GM12878 (cell line): ENCODE data around the gene SPCS3. TPM values are rescaled to one million over a fixed set of nuclear protein-coding genes. Genes with fewer than 3 reads are reported as not detected.

ENCODE experiments used
- ATAC-seq: fragments of 200-7000 bp; cut with Tn5 transposase; 3 replicates; pipeline ENCODE4 v1.9.1; 2020; ENCODE audit warnings: mild to moderate bottlenecking, moderate library complexity
- BruUV-seq: library from RNA; stranded (reverse); fragments of 400-500 nt; replicated peaks from 2 replicates; lab custom pipeline; 2021; lab: Mats Ljungman, UMichigan
- CTCF ChIA-PET: fragments of 300-600 bp; sonication (Branson Sonifier 250); formaldehyde crosslinking; extraction: SDS; loops from one replicate; lab custom pipeline; 2021; ENCODE audit warnings: inconsistent platforms; lab: Yijun Ruan, JAX
- POLR2A ChIA-PET: fragments of 350-600 bp; formaldehyde crosslinking; extraction: SDS; loops from one replicate; lab custom pipeline; 2021; ENCODE audit warnings: inconsistent platforms; lab: Charles Lee
- RAD21 ChIA-PET: fragments of 300-600 bp; sonication (Branson Sonifier 250); formaldehyde crosslinking; loops from one replicate; lab custom pipeline; 2023; ENCODE audit warnings: antibody characterized with exemption; ENCODE audit not compliant: unreplicated experiment; lab: Charles Lee
- SMC1A ChIA-PET: fragments of 300-600 bp; sonication (Branson Sonifier 250); formaldehyde crosslinking; loops from one replicate; lab custom pipeline; 2023; ENCODE audit not compliant: unreplicated experiment, uncharacterized antibody; lab: Charles Lee
- DNase-seq: peaks from one replicate; pipeline ENCODE4 v3.0.0-alpha.2; 2011; ENCODE audit warnings: low read depth, low spot score
- FAIRE-seq: peaks from 3 replicates; lab custom pipeline; 2011; peaks lifted over from hg19 to GRCh38; lab: Jason Lieb, UNC
- H2AFZ ChIP-seq: 2 replicates; pipeline ENCODE4 v1.6.0; 2011; ENCODE audit warnings: low read depth, low read length, control low read depth; ENCODE audit not compliant: control insufficient read depth
- H3K27ac ChIP-seq: 2 replicates; pipeline ENCODE4 v1.5.1; 2011; ENCODE audit warnings: control low read depth; ENCODE audit not compliant: control insufficient read depth, insufficient read depth
- H3K27me3 ChIP-seq, 2 experiments: replicated peaks in 1 of 2; 2 replicates each; pipeline versions ENCODE4 v1.6.0 to v1.6.1; 2011; ENCODE audit warnings: low read length in 1 of 2; ENCODE audit not compliant: control insufficient read depth in 2 of 2, insufficient read depth in 2 of 2
- H3K36me3 ChIP-seq, 2 experiments: 2 replicates each; pipeline ENCODE4 v1.5.1; 2011; ENCODE audit warnings: low read length in 1 of 2; ENCODE audit not compliant: control insufficient read depth in 2 of 2, insufficient read depth in 2 of 2
- H3K4me1 ChIP-seq: 2 replicates; pipeline ENCODE4 v1.6.1; 2011; ENCODE audit warnings: mild to moderate bottlenecking, low read length, moderate library complexity, mixed read lengths; ENCODE audit not compliant: control insufficient read depth, insufficient read depth
- H3K4me2 ChIP-seq: 2 replicates; pipeline ENCODE4 v1.6.0; 2011; ENCODE audit warnings: control low read depth; ENCODE audit not compliant: control insufficient read depth, insufficient read depth
- H3K4me3 ChIP-seq: fragments of 200-600 bp; sonication (generic); 2 replicates; pipeline ENCODE4 v1.5.1; 2016
- H3K79me2 ChIP-seq: 2 replicates; pipeline ENCODE4 v1.6.0; 2011; ENCODE audit warnings: low read length; ENCODE audit not compliant: control insufficient read depth, insufficient read depth
- H3K9ac ChIP-seq: 2 replicates; pipeline ENCODE4 v1.8.0; 2011; ENCODE audit warnings: low read length, control low read depth, mixed read lengths; ENCODE audit not compliant: control insufficient read depth, insufficient read depth
- H3K9me3 ChIP-seq: replicated peaks from 3 replicates; pipeline ENCODE4 v1.5.1; 2011; ENCODE audit warnings: mild to moderate bottlenecking, low read length; ENCODE audit not compliant: control insufficient read depth, insufficient read depth
- H4K20me1 ChIP-seq: 2 replicates; pipeline ENCODE4 v1.6.0; 2011; ENCODE audit not compliant: control insufficient read depth, insufficient read depth
- FOS ChIP-seq: IDR thresholded peaks from 3 replicates; pipeline ENCODE4 v1.6.1; 2011; ENCODE audit warnings: borderline replicate concordance; ENCODE audit not compliant: insufficient read length; ENCODE audit errors: extremely low read depth
- HDAC2 ChIP-seq: fragments of 200-600 bp; sonication (generic); IDR thresholded peaks from 2 replicates; pipeline ENCODE4 v1.6.1; 2017
- HDGF ChIP-seq: fragments of 450-650 bp; IDR thresholded peaks from 2 replicates; pipeline ENCODE4 v1.6.1; 2016; ENCODE audit warnings: antibody characterized with exemption
- NR2C2 ChIP-seq: IDR thresholded peaks from 2 replicates; pipeline ENCODE4 v1.6.1; 2011; ENCODE audit warnings: borderline replicate concordance, low read depth; ENCODE audit not compliant: control insufficient read depth, insufficient read length
- POLR2A ChIP-seq: IDR thresholded peaks from 2 replicates; pipeline ENCODE4 v1.6.1; 2011; ENCODE audit warnings: low read depth, mild to moderate bottlenecking, low read length
- RBBP5 ChIP-seq: fragments of 200-600 bp; sonication (generic); conservative IDR thresholded peaks from 2 replicates; pipeline ENCODE4 v1.6.1; 2016
- RUNX3 ChIP-seq: IDR thresholded peaks from 2 replicates; pipeline ENCODE4 v1.6.1; 2012; ENCODE audit warnings: low read length, inconsistent platforms
- SIN3A ChIP-seq: IDR thresholded peaks from 2 replicates; pipeline ENCODE4 v1.6.1; 2012; ENCODE audit warnings: low read depth, low read length, improper control_type of control experiment
- SMAD1 ChIP-seq: fragments of 450-650 bp; IDR thresholded peaks from 2 replicates; pipeline ENCODE4 v1.6.1; 2018; ENCODE audit warnings: mild to moderate bottlenecking, low read depth; ENCODE audit not compliant: partially characterized antibody
- SMAD5 ChIP-seq: IDR thresholded peaks from 2 replicates; pipeline ENCODE4 v1.6.1; 2016; ENCODE audit warnings: antibody characterized with exemption, low read depth
- TBL1XR1 ChIP-seq: IDR thresholded peaks from 2 replicates; pipeline ENCODE4 v1.6.1; 2012; ENCODE audit warnings: low read depth, low read length, improper control_type of control experiment
- ZNF217 ChIP-seq: fragments of 450-650 bp; IDR thresholded peaks from 2 replicates; pipeline ENCODE4 v1.6.1; 2017; ENCODE audit warnings: antibody characterized with exemption, mild to moderate bottlenecking
- ZNF592 ChIP-seq: fragments of 450-650 bp; IDR thresholded peaks from 2 replicates; pipeline ENCODE4 v1.6.1; 2017; ENCODE audit warnings: mild to moderate bottlenecking, moderate library complexity
- WGBS: methylation state at CpG from one replicate; pipeline ENCODE4 v1.1.6; 2016; ENCODE audit warnings: low lambda C conversion rate; ENCODE audit not compliant: insufficient replicate concordance, insufficient coverage; ENCODE audit errors: missing lambda C conversion rate; 5-methylcytosine and 5-hydroxymethylcytosine counted together
- in situ Hi-C: fragments of 300-500 bp; cut with MboI; formaldehyde crosslinking; loops from 9 replicates; pipeline ENCODE4 v1.14.3; 2018; ENCODE audit warnings: mixed read lengths
- intact Hi-C: fragments of 100-400 bp; cut with micrococcal nuclease; formaldehyde crosslinking; loops from one replicate; pipeline ENCODE4 v1.14.2; 2022; ENCODE audit not compliant: unreplicated experiment
- polyA plus RNA-seq, 11 experiments: library from polyadenylated mRNA; depleted of rRNA in 4 of 11; unstranded in 6 of 11; stranded (reverse) in 5 of 11; fragments of >200 nt; fragmentation: Nextera tagmentation in 4 of 11; fragmentation: Illumina TruSeq in 1 of 11; extraction: Ambion mirVana in 4 of 11; extraction: Trizol in 1 of 11; gene quantifications; 1 replicate in 1 of 11; 2 replicates in 10 of 11; pipeline versions ENCODE4 v1.2.1 to v1.2.3, GENCODE V29; 2011 to 2016; ENCODE audit warnings: inconsistent platforms in 2 of 11, missing spikeins in 2 of 11, low read depth in 1 of 11
- total RNA-seq, 4 experiments: library from RNA; depleted of rRNA in 3 of 4; stranded (reverse); fragments of >200 nt in 3 of 4; fragmentation: Illumina TruSeq in 1 of 4; extraction: Trizol in 1 of 4; gene quantifications; 2 replicates each; pipeline versions ENCODE4 v1.2.1 to v1.2.3, GENCODE V29; 2013 to 2021

The SPCS3 gene
- total and polyA plus RNA-seq, 10 of the 15 experiments (the other 5 are each of a cell fraction or from before 2014, with no cell fraction given), result 50.0 to 151 (median 76.4) TPM

GRCh38 chr4:176333076-176333475 lies 13.3 kb downstream of the SPCS3 start:
- ChIA-PET POLR2A (no interaction called here), SMC1A (interaction anchor here (1.4 kb wide), 1 partner anchor 8 kb away, joined by 4 read pairs; no protein-coding TSS in a partner anchor), RAD21 (no interaction called here), CTCF (interaction anchor here (1.3 to 2.9 kb wide), 3 partner anchors 9 to 217 kb away, joined by 4 to 16 read pairs (median 7); no protein-coding TSS in a partner anchor)
- Histone ChIP-seq H3K36me3 (peaks cover 0 to 6% of the 10 kb centered on the region in 2 experiments; a peak in 2 of 4 replicates), H3K4me2 (no peak overlapping the region), H2AFZ (no peak overlapping the region), H3K9me3 (no peaks in the 10 kb centered on the region), H3K79me2 (no peaks in the 10 kb centered on the region; the same call in none of the 2 replicates), H3K4me3 (no peak overlapping the region), H3K4me1 (no peaks in the 10 kb centered on the region), H4K20me1 (no peaks in the 10 kb centered on the region), H3K9ac (no peak overlapping the region)
- 49% methylated on average over 3 of the region's 3 CpGs for WGBS
- intact Hi-C loops, result no loop called here
- ATAC-seq (no peak; the same call in 2 of the 3 replicates), FAIRE-seq (no peak)
- in situ Hi-C loops, result loop anchor here (10.0 to 25.0 kb wide), 3 partner anchors 296 to 771 kb away; no protein-coding TSS in a partner anchor
- TF ChIP-seq HDGF (no peak), POLR2A (0 out of 2 replicates have a peak, but pooled peaks have one; percentile 33), SMAD5 (no peak), SIN3A (no peak)
- TF ChIP-seq, all 136 proteins: peak for 1
- DNase-seq, result no peak
- no TSS peak for BruUV-seq
- Histone ChIP-seq H3K27me3 (no peaks in the 10 kb centered on the region), H3K27ac (no peak overlapping the region)

- H3K9ac ChIP-seq, result no peak overlapping the region
- 87% methylated on average over 5 of the region's 5 CpGs for WGBS
- DNase-seq (no peak), ATAC-seq (no peak; the same call in 2 of the 3 replicates), FAIRE-seq (no peak)
- no peaks in the 10 kb centered on the region; the same call in 1 of the 2 replicates for H3K79me2 ChIP-seq
- CTCF ChIA-PET, result no interaction called here
- H3K9me3 ChIP-seq, result no peaks in the 10 kb centered on the region
- SMC1A ChIA-PET, result interaction anchor here (2.2 kb wide), 1 partner anchor 9 kb away, joined by 10 read pairs; no protein-coding TSS in a partner anchor
- H3K36me3 ChIP-seq, result peaks cover 0 to 6% of the 10 kb centered on the region in 2 experiments; a peak in 2 of 4 replicates
- H2AFZ ChIP-seq, result no peak overlapping the region
- BruUV-seq, result no TSS peak
- intact Hi-C loops (no loop called here), in situ Hi-C loops (loop anchor here (10.0 to 25.0 kb wide), 3 partner anchors 297 to 772 kb away; no protein-coding TSS in a partner anchor)
- no peaks in the 10 kb centered on the region for H3K27me3 ChIP-seq
- H4K20me1 ChIP-seq, result no peaks in the 10 kb centered on the region
- no peak overlapping the region for H3K4me2 ChIP-seq
- H3K27ac ChIP-seq, result no peak overlapping the region
- POLR2A ChIA-PET, result no interaction called here
- RAD21 ChIA-PET, result no interaction called here
- H3K4me3 ChIP-seq, result no peak overlapping the region
- no peaks in the 10 kb centered on the region for H3K4me1 ChIP-seq
- TF ChIP-seq ZNF217, result no peak
- TF ChIP-seq TBL1XR1, result no peak
- TF ChIP-seq NR2C2, result no peak
- TF ChIP-seq RUNX3, result no peak
- TF ChIP-seq FOS, result no peak
- no peak for TF ChIP-seq RBBP5
- TF ChIP-seq ZNF592, result no peak
- TF ChIP-seq SMAD1, result no peak
- TF ChIP-seq HDAC2, result no peak
These were observed 14.3 kb downstream of the SPCS3 start for GRCh38 chr4:176334066-176334465.
